ENCODE results near the gene WIPI1.

GRCh38 chr17:68379177-68379510, 78.2 kb downstream of the WIPI1 start:
- TF ChIP-seq CTCF (conservative IDR thresholded peaks at IDR 0.05; ENCODE audit: low read depth, low read length) (no peak), EZH2 (IDR thresholded peaks at IDR 0.05; ENCODE audit: low read length, unreplicated experiment) (no peak)

Measured in PC-3 (cell line).